Muscle of leg (tissue), 11 donors: Measurements from ENCODE around the gene BCAS3. TPM values are rescaled to one million over a fixed set of nuclear protein-coding genes. Genes with fewer than 3 reads are reported as not detected.
"Not testable (repeated sequence)": the region's sequence is repeated elsewhere in the genome, so short reads cannot be mapped to it uniquely, and the experiment has no call there.

ENCODE experiments used
- DNase-seq: peaks from one replicate; pipeline ENCODE4 v3.0.0; 2013
- H3K27ac ChIP-seq: one replicate; pipeline ENCODE4 v1.5.1; 2013; ENCODE audit warnings: mild to moderate bottlenecking, low read length, control low read depth
- H3K27me3 ChIP-seq: one replicate; pipeline ENCODE4 v1.6.1; 2013; ENCODE audit warnings: low read length; ENCODE audit not compliant: control insufficient read depth, insufficient read depth
- H3K36me3 ChIP-seq: one replicate; pipeline ENCODE4 v1.6.1; 2013; ENCODE audit warnings: low read length; ENCODE audit not compliant: control insufficient read depth, insufficient read depth
- H3K4me1 ChIP-seq: one replicate; pipeline ENCODE4 v1.6.1; 2013; ENCODE audit warnings: low read length; ENCODE audit not compliant: control insufficient read depth, insufficient read depth
- H3K4me3 ChIP-seq: one replicate; pipeline ENCODE4 v1.5.1; 2013; ENCODE audit warnings: low read length, control low read depth
- H3K9me3 ChIP-seq: replicated peaks from 2 replicates; pipeline ENCODE4 v1.6.1; 2013; ENCODE audit warnings: low read depth, low read length; ENCODE audit not compliant: control insufficient read depth
- WGBS: methylation state at CpG from one replicate; pipeline ENCODE4 v1.1.5; 2013; ENCODE audit warnings: missing lambda C conversion rate; ENCODE audit not compliant: insufficient coverage; 5-methylcytosine and 5-hydroxymethylcytosine counted together
- polyA plus RNA-seq, 8 donors: library from polyadenylated mRNA; unstranded; fragments of 120-200 nt; gene quantifications; one replicate each; pipeline versions ENCODE4 v1.2.1 to v1.2.3, GENCODE V29; 2013; ENCODE audit warnings: inconsistent platforms in 1 of 8, low replicate concordance in 1 of 8; ENCODE audit not compliant: insufficient read length in 8 of 8, insufficient read depth in 1 of 8
- total RNA-seq: library from RNA; stranded (reverse); fragments of 120-200 nt; gene quantifications from one replicate; pipeline ENCODE4 v1.2.4, GENCODE V29; 2013

BCAS3 gene
- total and polyA plus RNA-seq, 9 donors: 7.6 to 15.8 (median 9.5) TPM

DNA sequence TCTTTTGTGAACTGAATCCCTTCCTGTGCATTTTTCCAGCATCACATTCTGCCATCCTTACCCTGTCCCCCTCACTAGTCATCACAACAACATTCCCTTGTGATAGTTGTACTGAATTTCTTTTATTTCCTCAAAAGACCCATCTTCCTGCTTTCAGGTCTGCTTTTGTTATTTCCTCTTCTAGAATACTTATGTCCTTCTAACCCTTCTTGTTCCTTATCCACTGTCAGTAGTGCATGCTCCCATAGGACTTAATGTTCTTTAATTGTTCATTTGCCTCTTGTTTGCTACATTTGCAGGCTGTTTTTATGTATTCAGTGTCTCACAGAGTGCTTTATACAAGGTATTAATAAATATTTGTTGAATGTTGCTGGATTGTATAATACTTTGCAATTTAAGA lies 73.0 kb downstream of the BCAS3 start:
- H3K4me1 ChIP-seq: no peaks in the 10 kb centered on the region
- no peak overlapping the region for H3K4me3 ChIP-seq
- H3K36me3 ChIP-seq: no peaks in the 10 kb centered on the region
- no peaks in the 10 kb centered on the region for H3K27me3 ChIP-seq
- H3K27ac ChIP-seq: no peak overlapping the region
- peaks cover 7% of the 10 kb centered on the region for H3K9me3 ChIP-seq
- no peak for DNase-seq

DNA sequence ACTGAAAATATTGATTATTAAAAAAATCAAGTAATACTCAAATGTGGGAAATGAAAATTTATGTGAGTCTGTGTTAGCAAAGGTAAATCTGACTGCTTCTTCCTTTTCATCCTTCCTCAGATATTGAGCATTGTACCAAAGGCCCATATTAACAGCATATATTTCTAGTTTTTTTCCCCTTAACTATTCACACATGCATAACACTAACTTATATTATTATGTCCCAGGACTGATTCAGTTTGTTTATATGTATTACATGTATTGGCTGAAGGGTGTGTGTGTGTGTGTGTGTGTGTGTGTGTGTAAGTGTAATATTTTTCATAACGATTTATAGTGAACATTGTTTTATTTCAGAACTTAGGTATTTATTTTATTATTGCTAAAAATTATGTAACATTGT lies 74.2 kb downstream of the BCAS3 start:
- H3K27ac ChIP-seq: no peak overlapping the region
- H3K9me3 ChIP-seq: peaks cover 7% of the 10 kb centered on the region
- WGBS: no CpG with 5 or more reads among the region's 1 CpG
- DNase-seq: no peak
- H3K36me3 ChIP-seq: no peaks in the 10 kb centered on the region
- no peak overlapping the region for H3K4me3 ChIP-seq
- no peaks in the 10 kb centered on the region for H3K27me3 ChIP-seq
- H3K4me1 ChIP-seq: no peaks in the 10 kb centered on the region

DNA sequence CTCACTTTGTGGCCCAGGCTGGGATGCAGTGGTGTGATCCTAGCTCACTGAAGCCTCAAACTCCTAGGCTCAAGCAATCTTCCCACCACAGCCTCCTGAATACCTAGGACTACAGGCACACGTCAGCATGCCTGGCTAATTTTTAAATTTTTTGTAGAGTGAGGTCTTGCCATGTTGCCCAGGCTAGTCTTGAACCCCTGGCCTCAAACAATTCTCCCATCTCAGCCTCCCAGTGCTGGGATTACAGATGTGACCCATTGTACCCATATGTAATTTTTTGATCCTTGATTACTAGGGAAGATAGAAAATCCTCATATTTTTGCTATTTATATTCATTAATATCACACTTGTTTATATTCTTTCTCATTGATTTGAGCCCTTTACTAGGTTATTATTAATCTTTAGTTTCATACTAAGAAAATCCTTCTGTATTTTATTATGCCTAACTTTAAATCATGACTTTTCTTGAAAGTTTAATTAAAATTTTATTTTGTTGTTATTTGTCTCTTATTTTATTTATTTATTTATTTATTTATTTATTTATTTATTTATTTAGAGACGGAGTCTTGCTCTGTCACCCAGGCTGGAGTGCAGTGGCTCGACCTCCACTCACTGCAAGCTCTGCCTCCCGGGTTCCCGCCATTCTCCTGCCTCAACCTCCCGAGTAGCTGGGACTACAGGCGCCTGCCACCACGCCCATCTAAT lies 75.4 kb downstream of the BCAS3 start:
- WGBS: 100% methylated on average over 4 of the region's 8 CpGs
- DNase-seq: no peak
- H3K36me3 ChIP-seq: no peaks in the 10 kb centered on the region
- H3K9me3 ChIP-seq: peaks cover 7% of the 10 kb centered on the region
- H3K4me3 ChIP-seq: no peak overlapping the region
- no peaks in the 10 kb centered on the region for H3K27me3 ChIP-seq
- H3K4me1 ChIP-seq: no peaks in the 10 kb centered on the region
- H3K27ac ChIP-seq: no peak overlapping the region

- no peaks in the 10 kb centered on the region for H3K27me3 ChIP-seq
- peaks cover 7% of the 10 kb centered on the region for H3K9me3 ChIP-seq
- no peak overlapping the region for H3K27ac ChIP-seq
- no peak for DNase-seq
- 0% methylated on average over 1 of the region's 8 CpGs for WGBS
- no peak overlapping the region for H3K4me3 ChIP-seq
- no peaks in the 10 kb centered on the region for H3K36me3 ChIP-seq
- no peaks in the 10 kb centered on the region for H3K4me1 ChIP-seq
Observed at GRCh38 chr17:60754057-60754604, 76.5 kb downstream of the BCAS3 start.

- WGBS: 91% methylated on average over 4 of the region's 12 CpGs
- H3K9me3 ChIP-seq, H3K36me3 ChIP-seq, H3K27ac ChIP-seq, H3K27me3 ChIP-seq, H3K4me3 ChIP-seq, H3K4me1 ChIP-seq, DNase-seq: not testable (repeated sequence)
Observed at GRCh38 chr17:60756798-60757197, 79.1 kb downstream of the BCAS3 start.

DNA sequence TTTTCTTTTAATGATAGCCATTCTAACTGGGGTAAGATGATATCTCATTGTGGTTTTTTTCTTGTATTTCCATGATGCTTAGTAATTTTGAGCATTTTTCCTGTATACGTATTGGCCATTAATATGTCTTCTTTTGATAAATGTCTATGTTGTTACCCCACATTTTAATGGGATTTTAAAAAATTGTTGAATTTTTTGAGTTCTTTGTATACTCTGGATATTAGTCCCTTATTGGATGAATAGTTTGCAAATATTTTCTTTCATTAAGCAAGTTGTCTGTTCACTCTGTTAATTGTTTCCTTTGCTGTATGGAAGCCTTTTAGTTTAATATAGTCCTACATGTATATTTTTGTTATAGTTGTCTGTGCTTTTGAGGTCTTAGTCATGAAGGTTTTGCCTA lies 79.8 kb downstream of the BCAS3 start:
- DNase-seq: no peak
- Histone ChIP-seq H3K9me3 (peaks cover 2% of the 10 kb centered on the region), H3K27ac (no peak overlapping the region), H3K36me3 (no peaks in the 10 kb centered on the region), H3K27me3 (no peaks in the 10 kb centered on the region), H3K4me3 (no peak overlapping the region), H3K4me1 (no peaks in the 10 kb centered on the region)
- no CpG with 5 or more reads among the region's 1 CpG for WGBS

DNA sequence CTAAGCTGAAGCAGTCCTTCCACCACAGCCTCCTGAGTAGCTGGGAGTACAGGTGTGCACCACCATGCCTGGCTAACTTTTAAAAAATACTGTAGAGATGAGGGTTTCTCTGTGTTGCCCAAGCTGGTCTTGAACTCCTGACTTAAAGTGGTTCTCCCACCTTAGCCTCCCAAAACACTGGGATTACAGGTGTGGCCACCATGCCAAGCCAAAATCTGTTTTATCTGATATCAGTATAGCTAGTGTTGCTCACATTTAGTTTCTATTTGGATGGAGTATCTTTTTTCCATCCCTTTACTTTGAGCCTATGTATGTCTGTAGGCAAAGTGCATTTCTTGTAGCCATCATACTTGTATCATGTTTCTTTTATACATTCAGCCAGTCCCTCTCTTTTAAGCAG lies 82.1 kb downstream of the BCAS3 start:
- Histone ChIP-seq H3K4me1 (no peaks in the 10 kb centered on the region), H3K9me3 (peaks cover 2% of the 10 kb centered on the region), H3K4me3 (no peak overlapping the region), H3K36me3 (no peaks in the 10 kb centered on the region), H3K27ac (no peak overlapping the region), H3K27me3 (no peaks in the 10 kb centered on the region)
- no peak for DNase-seq

DNA sequence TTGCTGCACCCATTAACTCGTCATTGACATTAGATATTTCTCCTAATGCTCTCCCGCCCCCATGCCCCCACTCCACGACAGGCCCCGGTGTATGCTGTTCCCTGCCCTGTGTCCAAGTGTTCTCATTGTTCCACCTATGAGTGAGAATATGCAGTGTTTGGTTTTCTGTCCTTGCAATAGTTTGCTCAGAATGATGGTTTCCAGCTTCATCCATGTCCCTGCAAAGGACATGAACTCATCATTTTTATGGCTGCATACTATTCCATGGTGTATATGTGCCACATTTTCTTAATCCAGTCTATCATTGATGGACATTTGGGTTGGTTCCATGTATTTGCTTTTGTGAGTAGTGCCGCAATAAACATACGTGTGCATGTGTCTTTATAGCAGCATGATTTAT lies 83.7 kb downstream of the BCAS3 start:
- not testable (repeated sequence) for H3K4me3 ChIP-seq, H3K9me3 ChIP-seq, H3K36me3 ChIP-seq, DNase-seq, H3K27ac ChIP-seq, H3K4me1 ChIP-seq, H3K27me3 ChIP-seq
- 100% methylated on average over 2 of the region's 6 CpGs for WGBS

DNA sequence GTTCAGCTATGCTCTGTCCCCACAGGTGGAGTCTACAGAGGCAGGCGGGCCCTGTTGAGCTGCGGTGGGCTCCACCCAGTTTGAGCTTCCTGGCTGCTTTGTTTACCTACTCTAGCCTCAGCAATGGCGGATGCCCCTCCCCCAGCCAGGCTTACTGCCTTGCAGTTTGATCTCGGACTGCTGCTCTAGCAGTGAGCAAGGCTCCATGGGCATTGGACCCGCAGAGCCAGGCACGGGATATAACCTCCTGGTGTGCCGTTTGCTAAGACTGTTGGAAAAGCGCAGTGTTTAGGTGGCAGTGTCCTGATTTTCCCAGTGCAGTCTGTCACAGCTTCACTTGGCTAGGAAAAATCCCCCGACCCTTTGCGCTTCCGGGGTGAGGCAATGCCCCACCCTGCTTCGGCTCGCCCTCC lies 89.1 kb downstream of the BCAS3 start:
- no peak overlapping the region for H3K27ac ChIP-seq
- no peak overlapping the region for H3K4me3 ChIP-seq
- no peaks in the 10 kb centered on the region for H3K9me3 ChIP-seq
- H3K4me1 ChIP-seq: no peaks in the 10 kb centered on the region
- no peaks in the 10 kb centered on the region for H3K27me3 ChIP-seq
- 94% methylated on average over 13 of the region's 13 CpGs for WGBS
- no peak for DNase-seq
- no peaks in the 10 kb centered on the region for H3K36me3 ChIP-seq

DNA sequence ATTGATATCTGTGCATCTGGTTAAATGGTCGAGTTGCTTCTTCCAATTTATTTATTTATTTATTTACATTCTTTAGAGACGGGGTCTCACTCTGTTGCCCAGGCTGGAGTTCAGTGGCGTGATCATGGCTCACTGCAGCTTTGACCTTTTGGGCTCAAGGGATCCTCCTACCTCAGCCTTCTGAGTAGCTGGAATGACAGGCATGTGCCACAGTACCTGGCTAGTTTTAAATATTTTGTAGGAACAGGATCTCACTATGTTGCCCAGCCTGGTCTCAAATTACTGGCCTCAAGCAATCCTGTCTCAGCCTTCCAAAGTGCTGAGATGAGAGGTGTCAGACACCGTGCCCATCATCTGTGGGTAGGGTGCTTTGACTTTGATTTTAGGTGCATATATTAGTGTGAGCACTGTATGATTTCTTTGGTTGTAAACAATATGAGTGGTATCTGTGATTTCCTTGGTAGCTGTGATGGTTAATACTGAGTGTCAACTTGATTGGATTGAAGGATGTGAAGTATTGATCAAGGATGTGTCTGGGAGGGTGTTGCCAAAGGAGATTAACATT lies 90.2 kb downstream of the BCAS3 start:
- WGBS: no CpG with 5 or more reads among the region's 4 CpGs
- no peaks in the 10 kb centered on the region for H3K4me1 ChIP-seq
- no peak overlapping the region for H3K4me3 ChIP-seq

More for the DNA sequence above, 90.2 kb downstream of the BCAS3 start:
- Histone ChIP-seq H3K27ac (no peak overlapping the region), H3K36me3 (no peaks in the 10 kb centered on the region), H3K9me3 (no peaks in the 10 kb centered on the region), H3K27me3 (no peaks in the 10 kb centered on the region)
- DNase-seq: no peak
